ENCODE data around the gene NAGPA.

NAGPA gene

DNA sequence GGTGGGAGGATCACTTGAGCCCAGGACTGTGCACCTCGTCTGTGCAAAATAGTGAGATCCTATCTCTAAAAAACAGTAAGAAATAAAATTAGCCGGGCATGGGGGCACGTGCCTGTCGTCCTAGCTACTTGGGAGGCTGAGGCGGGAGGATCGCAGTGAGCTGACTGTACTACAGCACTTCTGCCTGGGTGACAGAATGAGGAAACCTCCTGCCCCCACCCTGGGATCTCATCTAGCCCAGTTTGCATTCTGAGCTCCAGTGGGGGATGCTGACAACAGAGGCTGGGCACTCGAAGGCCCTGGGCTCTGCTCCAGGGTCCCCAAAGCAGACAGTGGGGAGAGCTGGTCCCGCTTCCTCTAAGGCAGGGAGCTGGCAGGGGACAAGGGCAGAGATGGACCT, 7.1 kb downstream of the NAGPA start:
- DNase-seq = no peak

DNA sequence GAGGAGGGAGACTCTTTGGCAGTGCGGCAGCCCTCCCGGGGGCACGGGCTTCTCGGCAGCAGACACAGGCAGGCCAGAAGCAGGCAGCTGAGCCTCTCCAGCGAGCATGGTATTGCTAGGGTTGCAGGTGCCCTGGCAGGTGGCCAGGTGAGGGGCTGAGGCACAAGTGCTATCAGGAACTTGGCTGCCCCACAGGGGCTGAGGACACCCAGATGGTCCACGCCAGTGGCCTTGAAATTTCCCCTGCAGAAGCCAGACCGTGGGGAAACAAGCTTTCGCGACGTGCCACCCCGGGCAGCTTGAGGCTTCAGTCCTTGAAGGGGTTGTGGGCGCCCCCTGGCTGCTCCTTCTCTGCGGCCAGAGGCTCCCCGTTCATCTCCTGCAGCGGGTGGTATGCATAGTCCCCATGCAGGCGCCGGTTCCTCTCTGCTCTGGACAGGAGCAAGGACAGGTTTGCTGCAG, 8.5 kb downstream of the NAGPA start:
- peak; percentile 45 for DNase-seq

DNA sequence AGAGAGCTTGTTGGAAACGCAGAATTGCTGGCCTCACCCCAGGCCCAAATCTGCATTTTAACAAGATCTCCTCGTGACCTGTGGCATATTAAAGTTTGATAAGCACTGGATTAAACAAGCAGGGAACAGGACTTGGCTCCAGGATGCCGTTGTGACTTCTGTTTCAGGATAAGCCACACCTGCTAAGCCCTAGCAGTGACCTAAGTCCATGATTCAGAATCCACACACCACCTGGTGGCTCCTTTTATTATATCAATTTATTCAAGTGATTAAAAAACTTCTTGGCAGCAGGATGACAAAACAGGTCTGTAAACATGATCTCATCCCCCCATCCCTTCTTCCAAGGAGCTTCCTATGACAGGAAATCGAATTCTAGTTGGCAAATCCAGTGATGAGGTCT, 9.1 kb downstream of the NAGPA start:
- DNase-seq = peak; percentile 74

DNA sequence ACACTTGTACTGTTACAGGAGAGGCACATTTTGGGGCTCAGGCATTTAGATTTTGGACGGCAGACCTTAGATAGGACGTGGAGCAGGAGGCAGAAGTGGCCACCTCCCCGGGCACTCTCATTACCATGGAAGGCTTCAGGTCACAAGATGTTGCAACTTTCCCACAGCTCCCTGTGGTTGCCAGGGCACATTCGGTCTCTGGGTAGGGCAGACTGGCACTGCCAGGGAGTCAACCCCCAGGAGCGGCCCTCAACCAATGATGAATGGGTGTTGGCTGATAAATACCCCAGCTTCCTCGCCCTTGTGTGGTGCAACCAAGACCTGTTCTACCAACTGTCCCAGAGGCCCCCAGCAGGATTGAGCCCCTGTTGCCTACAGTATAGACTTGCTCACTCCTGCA, 11.2 kb downstream of the NAGPA start:
- no peak for DNase-seq

DNA sequence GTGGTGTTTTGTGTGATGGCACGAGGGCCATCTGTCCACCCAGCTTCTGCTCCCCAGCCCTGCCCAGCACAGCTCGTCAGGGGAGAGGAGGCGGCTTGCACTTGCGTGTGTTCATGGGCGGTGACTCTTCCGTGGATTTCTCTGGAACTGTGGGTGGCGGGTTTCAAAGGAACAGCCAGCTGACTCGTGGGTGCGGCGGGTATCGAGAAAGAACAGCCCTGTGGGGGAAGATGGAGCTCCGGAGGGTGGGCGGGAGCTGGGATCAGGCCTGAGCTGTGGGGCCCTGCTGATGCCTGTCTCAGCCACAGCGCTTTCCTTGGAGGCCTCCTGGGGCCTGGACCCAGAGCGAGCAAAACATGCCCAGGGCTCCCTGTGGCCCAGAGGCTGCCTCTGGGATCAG, 13.2 kb downstream of the NAGPA start:
- no peak for DNase-seq

DNA sequence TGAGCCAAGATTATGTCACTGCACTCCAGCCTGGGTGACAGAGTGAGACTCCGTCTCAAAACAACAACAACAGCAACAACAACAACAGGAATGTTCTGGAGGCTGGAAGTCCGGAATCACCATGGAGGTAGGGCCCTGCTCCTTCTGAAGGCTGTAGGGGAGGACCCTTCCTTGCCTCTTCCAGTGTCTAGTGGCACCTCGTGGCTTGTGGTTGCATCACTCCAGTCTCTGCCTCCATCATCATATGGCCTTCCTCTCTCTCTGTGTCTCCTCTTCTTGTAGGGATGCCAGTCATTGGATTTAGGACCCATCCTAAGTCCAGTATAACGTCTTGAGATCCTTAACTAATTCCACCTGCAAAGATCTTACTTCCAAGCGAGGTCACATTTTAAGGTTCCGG, 14.0 kb downstream of the NAGPA start:
- no peak for DNase-seq

DNA sequence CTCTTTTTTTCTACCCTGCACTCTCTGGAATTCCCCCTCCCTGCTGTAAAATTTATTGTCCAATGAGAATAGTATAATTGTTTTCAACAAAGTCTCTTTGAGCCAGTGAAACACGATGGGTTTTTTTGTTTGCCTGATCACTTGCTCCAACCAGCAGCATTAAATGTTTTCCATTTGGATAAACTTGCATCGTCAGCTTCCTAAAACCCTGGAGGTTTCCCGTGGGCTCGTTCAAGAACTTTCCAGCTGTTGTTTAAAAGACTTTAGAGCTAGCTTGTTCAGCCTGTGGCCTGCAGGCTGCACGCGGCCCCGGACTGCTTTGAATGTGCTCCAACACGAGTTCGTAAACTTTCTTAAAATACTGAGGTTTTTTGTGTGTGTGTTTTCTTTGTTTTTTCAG, 14.9 kb downstream of the NAGPA start:
- no peak for DNase-seq

DNA sequence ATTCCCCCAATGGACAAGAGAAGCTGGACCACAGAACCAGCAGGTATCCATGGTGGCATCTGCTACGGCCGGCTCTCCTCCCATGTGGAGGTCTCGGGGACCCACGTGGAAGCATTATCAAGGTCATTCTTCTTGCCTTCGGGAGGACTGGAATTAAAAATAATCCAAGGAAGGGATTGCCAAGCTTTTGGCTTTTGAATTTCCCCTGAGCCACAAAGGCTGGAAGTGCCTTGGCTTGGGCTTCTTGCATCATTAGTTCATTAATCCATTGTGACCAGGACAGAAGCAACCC, 16.1 kb downstream of the NAGPA start:
- DNase-seq = no peak

DNA sequence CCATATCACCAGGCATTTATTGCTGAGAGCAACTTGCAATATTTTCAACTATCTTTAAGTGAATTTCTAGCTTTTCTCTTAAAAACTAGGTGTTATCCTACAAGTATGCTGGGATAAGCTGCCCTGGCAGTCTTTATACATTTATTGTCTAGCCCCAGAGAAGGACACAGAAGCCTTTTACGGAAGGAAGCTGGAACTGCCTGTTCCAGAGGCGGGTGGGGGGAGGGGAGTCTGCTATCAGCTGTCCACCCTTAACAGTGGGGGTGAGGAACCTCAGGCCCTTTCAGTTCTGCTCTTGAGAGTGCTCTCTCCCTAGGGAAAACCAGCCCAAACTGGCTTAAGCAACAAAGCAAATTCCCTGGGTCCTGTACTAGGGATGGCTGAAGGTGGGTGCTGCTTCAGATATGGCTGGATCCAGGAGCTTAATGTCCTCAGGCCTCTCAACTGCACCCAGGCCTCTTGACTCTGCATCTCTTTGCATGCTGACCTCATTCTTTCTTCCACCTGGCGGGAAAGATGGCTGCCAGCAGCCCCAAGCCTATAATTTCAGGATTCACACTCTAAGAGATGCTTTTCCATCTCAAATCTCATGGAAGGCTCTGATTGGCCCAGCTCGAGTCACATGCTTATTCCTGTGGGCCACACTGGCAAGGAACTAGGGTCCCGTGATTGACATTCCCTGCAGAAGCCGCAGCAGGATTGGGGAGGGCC, 16.6 kb downstream of the NAGPA start:
- DNase-seq = no peak

DNA sequence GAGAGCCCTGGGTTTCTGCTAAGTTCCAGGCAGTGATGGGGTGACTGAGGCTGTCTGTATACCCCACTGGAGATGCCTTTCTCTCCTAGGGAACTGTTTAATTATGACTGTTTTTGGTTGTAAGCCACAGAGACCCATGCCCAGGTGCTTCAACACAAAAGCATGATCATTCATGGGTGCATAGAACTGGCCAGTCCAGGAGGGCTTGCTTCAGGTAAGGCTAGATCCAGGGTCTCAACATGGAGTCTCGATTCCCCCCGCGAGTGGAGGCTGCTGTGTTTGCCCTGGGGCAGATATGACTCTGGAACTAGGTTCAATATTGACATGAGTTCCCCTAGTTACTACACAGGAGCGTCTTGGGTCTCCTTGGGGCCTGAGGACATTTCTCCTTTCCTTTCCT, 17.8 kb downstream of the NAGPA start:
- no peak for DNase-seq

DNA sequence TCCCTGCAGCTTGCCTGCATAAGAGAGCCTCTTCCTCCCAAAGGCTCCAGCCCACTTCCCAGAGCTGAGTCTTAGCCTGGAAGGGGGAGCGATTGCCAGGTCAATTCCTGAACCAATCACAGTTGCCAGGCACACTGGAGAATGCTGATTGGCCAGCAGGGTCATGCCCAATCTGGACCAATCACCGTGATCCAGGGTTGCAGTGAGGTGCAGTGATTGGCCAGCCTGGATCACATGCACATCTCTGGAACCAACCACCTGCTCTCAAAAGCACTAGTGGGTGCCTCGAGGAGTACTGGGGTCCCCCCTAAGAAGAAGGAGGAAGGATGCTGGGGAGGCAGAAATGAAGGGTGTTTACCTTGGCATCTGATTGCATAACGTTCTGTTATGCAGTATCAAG, 18.4 kb downstream of the NAGPA start:
- DNase-seq = no peak

DNA sequence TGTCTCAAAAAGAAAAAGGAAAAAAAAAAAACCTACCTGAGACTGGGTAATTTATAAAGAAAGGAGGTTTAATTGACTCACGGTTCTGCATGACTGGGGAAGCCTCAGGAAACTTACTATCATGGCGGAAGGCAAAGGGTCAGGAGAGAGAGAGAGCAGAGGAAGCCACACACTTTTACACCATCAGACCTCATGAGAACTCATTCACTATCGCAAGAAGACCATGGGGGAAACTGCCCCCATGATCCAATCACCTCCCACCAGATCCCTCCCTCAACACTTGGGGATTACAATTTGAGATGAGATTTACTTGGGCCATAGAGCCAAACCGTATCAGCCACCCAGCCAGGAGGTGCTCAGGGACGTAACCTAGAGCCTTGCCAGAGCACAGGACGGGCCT, 20.8 kb downstream of the NAGPA start:
- no peak for DNase-seq

DNA sequence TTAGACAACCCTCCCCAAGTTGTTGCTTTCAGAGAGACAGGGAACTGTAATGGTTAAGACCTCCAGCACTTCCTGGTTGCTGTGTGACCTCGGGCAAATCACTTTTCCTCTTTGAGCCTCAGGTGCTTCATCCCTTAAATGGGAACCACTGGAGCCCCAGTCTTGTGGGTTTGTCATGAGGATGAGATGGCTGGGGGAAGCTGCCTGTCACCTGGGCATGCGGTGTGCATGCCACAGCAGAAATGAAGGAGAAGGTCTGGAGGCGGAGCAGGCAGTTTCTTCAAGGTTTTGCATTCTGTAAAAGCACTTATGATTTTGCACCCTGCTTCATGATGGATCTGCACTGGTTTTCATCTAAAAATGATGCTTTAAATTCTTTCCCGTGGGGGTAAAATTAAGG, 22.1 kb downstream of the NAGPA start:
- no peak for DNase-seq

DNA sequence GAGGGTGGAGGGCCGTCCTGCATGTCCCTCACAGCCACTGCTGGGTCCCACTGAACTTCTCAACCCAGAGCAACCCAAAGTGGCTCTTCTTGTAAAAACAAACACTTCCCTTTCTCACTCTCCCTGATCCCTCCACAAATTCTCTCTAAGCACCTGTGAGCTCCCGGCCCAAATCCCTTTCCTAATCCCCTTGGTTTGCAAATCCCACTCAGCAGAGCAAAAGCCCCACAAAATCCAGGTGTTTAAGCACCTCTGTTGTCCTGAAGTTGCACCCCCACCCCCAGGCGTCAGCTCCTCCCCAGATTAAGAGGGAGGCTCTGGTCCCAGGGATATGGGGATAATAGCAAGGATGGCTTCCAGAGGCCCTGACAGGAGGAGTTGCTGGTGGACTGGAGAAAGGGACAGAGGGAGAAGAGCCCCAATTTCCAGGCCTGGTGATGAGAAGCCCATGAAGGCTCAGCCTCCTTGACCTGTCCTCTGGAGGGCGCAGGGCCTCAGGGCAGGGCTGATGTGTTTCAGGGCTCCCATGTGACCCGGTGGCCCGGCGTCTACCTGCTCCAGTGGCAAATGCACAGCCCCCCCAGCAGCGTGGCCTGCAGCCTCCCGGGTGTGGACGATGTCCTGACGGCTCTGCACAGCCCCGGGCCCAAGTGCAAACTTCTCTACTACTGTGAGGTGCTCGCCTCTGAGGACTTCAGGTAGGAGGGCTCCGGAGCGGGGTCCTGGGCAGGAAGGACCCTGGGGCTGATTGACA, 23.0 kb downstream of the NAGPA start:
- no peak for DNase-seq

DNA sequence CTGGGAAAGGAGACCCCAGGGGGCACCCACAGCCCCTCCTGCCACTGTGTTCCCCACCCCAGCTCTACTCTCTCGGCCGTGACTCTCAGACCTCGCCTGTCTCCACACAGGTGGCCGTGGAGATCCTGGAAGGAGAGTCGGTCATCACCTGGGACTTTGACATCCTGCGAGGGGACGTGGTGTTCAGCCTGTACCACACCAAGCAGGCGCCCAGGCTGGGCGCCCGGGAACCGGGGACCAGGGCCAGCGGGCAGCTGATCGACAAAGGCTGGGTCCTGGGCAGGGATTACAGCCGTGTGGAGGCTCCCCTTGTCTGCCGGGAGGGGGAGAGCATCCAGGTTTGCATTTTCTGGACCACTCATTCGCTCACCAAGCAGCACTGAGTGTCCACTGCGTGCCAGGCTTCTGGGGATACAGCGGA, 25.4 kb downstream of the NAGPA start:
- no peak for DNase-seq

DNA sequence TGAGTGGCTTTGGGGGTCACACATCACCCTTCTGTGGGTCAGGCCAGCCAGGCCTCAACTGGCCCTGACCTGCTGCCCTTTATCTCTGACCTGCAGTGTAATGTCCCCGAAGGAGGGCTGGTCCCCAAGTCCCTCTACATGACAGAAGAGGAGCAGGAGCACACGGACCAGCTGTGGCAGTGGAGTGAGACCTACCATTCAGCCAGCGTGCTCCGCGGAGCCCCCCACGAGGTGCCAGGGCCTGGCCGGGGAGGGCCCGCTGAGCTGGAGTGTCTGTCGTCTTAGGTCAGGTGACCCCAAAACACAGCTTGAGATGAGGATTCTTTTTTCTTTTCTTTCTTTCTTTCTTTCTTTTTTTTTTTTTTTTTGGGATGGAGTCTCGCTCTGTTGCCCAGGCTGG, 26.5 kb downstream of the NAGPA start:
- no peak for DNase-seq

DNA sequence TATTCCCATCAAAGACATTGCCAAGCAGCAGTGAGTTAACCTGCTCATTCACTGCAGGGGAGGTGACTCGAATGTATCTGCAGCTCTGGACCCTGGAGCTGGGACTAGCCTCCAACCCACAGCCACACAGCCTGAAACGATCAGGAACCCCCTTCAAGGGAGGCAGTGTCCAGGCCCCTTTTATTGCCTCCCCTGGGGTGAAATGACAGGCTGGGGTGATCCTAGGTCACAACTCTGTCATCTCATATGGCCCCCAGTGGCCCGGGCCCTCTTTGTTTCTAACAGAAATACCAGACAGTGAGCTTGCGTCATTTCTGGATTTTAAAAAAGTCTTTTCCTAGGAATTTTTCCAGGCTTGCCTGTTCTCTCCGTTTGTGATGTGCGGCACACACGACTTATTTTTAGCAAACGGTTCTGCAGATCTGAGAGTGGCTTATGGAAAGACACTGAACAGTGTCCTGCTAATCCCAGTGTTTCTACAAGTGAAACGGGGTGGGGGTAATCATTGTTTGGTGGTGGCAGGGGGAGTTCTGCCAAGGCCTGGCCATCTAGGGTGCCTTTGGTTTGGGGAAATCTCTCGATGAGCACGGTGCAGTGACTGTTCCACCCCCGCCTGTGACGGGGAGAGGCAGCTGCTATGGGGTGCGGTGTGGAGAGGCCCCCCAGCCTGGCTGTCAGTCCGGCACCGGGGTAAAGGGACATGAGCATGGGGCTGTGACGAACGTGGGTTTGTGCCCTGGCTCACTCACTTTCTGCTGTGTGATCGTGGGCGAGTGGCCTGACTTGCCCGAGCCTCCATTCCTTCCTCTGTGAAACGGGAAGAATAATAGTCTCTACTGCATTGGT, 27.2 kb downstream of the NAGPA start:
- DNase-seq = no peak

DNA sequence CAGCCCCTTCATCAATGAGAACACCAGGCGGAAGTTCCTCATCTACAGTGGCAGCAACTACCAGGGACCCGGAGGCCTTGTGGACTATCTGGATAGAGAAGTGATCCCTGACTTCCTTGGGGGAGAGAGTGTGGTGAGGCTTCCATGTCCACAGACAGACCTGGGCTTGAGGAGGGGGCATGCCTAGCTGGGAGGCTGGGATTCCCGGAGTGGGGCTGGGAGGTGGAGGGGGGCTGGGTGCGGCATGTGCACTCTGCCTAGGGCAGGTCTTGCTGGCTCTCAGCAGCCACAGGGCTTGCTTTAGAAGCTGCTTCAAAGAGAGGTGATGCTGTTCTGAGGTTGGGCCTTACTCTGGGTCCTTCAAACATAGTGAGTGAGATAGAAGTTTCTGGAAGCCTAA, 27.8 kb downstream of the NAGPA start:
- no peak for DNase-seq

DNA sequence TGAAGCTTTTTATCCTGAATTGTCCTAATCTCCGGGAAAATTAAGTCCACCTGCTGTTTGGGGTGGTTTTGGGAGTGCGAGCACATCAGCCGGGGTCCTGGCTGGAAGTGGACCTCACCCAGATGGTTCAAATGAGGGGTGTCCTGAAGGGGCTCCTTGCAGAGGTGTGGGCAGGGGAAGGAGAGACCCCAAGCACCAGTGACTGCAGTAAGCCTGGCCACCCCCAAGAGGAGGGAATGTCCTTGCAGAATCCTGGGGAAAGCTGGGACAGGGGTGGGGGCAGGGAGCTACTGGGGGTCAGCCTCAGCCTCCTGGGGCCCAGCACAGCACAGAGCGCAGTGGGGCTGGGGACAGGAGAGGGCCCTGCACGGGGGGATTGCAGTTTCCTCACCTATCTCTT, 29.4 kb downstream of the NAGPA start:
- no peak for DNase-seq

DNA sequence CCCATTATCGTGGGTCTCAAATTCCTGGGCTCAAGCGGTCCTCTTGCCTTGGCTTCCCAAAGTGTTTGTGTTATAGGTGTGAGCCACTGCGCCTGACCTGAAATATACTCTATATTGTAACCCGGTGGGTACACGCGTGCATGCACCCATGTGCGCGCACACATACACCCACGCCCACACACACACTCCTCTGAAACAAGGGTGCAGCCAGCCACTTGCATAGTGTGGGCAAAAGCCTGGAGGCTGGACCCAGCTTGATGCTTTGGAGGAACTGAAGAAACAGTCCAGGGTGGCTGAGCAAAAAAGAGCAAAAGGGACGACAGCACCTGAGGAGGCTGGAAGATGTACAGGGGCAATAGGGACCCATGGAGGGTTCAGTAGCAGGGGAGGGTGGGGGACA, 29.9 kb downstream of the NAGPA start:
- no peak for DNase-seq

DNA sequence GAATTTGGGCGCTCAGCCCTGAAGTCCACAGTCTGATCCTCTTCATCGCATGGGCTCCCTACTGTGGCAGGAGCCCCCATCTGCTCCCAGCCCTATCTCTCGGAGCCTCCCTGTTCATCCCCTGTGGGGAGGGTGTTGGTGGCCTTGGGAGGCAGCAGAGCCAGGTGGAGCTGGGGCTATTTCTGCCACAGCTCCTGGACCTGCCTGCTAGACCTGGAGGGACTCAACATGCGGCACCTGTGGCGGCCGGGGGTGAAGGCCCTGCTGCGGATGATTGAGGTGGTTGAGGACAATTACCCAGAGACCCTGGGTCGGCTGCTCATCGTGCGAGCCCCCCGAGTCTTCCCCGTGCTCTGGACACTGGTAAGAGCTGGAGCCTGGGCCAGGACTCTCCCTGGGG, 30.5 kb downstream of the NAGPA start:
- no peak for DNase-seq

DNA sequence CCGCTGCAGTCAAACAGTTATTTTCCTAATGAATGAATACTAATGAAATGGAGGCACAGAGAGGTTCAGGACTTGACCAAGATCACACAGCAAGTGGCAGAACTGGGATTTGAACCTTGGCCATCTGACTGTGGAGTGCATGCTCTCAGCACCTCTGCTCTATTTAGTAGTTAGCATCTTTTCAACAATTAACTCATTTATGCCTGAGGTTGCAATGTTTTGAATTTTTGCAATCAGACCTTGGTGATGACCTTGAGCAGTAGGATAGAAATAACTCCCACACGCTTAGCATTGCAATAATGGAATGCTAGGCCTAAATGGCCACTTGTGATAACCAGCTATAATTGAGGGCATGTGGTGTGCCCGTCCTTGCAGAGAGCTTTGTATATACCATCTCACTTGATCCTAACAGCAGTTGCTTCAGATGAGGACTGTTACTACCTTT, 31.0 kb downstream of the NAGPA start:
- no peak for DNase-seq

DNA sequence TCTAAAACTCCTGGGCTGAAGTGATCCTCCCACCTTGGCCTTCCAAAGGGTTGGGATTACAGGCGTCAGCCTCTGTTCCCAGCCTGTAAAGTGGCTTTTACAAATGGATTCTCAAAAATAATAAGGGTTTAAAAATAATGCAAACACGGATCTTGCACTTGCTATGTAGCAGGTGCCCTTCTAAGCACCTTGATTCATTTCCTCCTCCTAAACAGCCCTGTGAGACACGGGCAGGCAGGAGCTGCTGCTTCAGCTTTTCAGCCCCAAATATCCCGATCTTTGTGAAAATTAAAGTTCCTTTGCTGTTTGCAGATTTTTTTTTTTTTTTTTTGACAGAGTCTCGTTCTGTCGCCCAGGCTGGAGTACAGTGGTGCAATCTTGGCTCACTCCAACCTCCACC, 31.7 kb downstream of the NAGPA start:
- DNase-seq = no peak

DNA sequence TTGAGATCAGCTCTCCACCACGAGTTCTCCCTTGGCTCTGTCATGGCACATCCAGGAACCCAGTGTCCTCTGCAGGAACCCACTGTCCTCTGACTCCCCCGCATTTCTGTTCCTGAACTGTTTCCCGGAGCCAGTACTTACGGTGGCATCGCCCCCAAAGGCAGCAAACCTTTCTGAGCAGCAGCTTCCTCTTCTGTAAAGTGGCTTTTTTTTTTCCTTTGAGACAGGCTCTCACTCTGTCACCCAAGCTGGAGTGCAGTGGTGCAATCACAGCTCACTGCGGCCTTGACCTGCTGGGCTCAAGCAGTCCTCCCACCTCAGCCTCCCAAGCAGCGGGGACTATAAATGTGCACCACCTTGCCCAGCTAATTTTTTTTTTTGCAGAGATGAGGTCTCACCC, 32.2 kb downstream of the NAGPA start:
- no peak for DNase-seq

Measured in NCI-H2171 treated with DMSO at 0.1 percent for 48 hours (cell line).